Tracheal epithelial cell (primary cell): ENCODE data around the gene ATP1A1. TPM values are rescaled to one million over a fixed set of nuclear protein-coding genes. Genes with fewer than 3 reads are reported as not detected.

Experiments
- total RNA-seq: library from RNA; depleted of rRNA; stranded (reverse); fragments of >200 nt; gene quantifications from 2 replicates; pipeline ENCODE4 v1.2.1, GENCODE V29; 2014

Gene ATP1A1
- total RNA-seq: 194 and 306 TPM in 2 replicates

DNA sequence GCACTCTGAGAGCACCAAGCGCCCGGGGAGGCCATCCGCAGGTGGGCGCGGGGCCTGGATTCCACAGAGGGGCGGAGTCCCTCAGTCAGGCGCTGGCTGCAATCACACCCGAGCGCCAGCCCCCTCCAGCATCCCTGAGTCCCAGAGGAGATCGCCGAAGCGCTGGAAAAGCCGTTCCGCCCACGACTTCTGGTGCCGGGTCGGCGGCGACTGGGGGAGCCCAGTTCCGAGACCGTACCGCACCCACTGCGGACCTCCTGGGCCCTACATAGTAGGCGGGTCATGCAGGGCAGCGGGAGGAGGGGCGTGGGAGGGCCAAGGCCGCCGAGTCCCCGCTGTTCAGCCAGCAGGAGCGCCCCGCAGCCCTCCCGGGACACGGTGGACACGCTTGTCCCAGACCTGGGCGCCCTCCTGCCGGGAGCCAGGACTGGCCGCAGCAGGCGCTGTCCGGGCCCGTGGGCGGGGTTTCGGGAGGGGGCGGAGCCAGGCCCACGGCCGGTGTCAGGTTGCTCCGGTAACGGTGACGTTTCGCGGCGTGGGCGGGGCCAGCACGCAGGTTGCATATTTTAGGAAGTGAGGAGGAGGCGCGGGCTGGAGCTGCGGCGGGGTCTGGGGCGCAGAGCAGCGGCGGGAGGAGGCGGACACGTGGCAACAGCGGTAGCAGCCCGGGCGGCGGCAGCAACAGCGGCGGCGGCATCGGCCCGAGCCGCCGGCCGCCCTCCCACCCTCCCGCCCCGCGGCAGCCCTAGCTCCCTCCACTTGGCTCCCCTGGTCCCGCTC, at the start of gene ATP1A1:
TSS of gene ATP1A1 (plus strand) at position 594 of the 780 bp plus-strand sequence. CDS start 268 bp downstream, outside the sequence.

Other genes with a start within 250 kb of the ATP1A1 start
- 36.1 and 42.2 TPM in 2 replicates for gene CD58, start 197.8 kb downstream of the ATP1A1 start, total RNA-seq